HG03066 (cell line): ENCODE results near the gene SYCP3.
"Not testable (repeated sequence)": the region's sequence is repeated elsewhere in the genome, so short reads cannot be mapped to it uniquely, and the experiment has no call there.

ENCODE experiments used
- ATAC-seq: cut with Tn5 transposase; IDR thresholded peaks from one replicate; pipeline ENCODE4 v1.9.1; 2021; ENCODE audit warnings: low read depth; ENCODE audit not compliant: unreplicated experiment

The SYCP3 gene

DNA sequence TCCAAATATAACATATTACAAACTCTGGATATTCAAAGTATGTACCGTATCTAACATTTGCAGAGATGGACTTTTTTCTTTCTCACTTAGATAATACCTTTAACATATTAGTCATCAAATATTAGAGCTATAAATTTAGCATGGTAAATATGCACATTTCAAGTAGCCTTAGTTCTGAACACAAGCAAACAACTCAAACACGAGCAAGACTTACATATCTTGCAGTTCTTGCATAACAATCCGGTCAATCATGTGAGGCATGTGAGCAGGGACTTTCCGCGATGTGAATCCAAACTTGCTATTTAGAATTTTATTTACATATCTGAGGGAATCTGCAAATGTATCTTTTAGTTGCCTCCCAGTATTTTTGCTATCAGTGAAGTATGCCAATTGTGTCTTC, 22.1 kb upstream of the SYCP3 start:
- no peak for ATAC-seq

DNA sequence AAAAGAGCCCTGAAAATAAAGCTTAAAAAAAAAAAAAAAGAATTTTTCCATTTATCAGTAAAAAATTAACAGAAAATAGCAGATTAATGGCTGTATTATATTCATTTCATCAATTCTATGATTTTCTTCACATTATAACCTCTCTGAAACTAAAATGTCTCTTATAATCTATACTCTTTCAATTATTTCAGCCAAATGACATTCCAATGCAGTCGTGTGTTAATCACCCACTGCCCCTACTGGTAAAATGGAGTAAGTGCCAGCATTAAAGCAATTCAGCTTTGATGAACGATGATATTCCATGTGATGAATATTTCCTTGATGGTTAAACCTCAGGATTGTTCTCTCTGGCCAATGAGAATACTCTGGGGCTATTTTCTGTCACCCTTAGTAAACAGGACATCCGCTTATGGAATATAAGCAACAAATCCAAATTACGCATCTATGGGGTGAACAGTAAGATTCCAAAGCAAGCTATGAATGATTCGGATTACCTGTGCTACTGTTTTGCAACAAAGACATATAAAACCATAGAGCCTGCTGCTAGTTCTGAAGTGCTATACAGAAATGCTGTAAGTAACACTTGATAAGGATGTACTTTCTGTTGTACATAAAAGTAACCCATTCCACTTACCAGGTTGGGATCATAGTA, 20.3 kb upstream of the SYCP3 start:
- ATAC-seq, result no peak

DNA sequence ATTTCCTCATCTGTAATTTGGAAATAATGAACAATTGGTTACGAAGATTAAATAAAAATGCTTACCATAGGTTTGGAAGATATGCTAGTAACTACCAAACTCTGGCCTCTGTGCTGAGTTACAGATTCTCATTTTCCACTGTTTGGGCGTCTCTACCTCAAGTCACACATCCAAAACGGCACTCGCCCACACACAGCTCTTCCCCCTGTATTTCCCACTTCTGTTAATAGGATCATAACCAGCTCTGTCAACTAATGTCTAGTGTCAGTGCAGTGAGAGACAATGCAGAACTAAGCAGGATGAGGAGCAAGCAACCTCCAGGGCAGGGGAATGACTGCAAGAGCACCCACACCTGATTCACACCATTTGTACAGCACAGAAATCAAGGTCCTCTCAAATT, 10.9 kb upstream of the SYCP3 start:
- no peak for ATAC-seq

DNA sequence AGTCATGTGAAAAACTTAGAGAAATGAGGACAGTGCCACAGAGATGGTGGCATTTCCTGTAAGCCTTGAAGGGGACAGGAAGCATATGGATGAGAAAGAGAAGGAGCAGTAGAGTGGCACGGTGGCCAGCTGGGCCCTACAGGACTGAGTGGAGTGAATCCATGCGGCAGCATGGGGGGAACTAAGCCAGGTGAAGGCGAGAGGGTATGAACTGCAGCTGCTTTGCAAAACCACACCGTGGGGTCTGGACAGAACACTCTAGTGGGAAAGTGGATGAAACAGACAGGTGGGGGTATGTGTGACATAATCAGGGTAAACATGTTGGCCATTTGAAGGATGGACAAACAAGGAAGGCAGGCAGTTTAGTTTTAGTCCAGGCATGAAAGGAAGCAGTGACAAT, 10.4 kb upstream of the SYCP3 start:
- no peak for ATAC-seq

DNA sequence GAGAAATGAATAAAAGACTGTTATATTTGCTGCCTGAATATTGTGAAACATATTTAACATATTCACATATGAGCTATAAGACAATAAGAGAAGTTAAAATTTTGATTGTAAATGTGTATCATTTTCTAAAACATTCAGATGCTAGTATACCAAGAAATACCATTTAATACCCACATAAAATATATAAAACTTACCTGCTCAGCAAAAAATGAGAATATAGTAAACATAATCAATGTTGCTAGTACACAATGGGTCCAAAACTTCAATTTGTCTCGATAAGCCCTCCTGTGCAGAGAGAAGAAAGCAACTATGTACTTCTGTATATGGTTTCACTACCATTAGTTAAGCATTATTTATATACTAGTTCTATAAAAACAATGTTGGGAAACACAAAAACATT, 9.6 kb upstream of the SYCP3 start:
- no peak for ATAC-seq

DNA sequence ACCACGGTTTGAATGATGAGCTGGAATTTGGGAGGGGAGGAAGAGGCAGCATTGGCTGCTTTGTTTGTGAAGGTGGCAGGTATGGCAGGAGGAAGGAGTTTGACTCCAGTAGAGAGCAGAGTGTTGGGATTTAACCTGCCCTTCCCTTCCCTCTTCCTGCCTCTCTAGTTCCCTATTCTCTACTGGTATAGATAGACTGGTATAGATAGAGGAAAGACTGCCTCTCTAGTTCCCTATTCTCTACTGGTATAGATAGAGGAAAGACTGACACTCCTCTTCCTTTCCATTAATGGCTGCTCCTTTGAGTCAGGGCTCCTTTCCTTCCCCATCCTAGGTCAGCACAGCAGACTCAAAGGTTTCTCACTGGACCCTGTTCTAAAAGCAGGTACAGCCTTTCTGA, 8.4 kb upstream of the SYCP3 start:
- ATAC-seq, result no peak

DNA sequence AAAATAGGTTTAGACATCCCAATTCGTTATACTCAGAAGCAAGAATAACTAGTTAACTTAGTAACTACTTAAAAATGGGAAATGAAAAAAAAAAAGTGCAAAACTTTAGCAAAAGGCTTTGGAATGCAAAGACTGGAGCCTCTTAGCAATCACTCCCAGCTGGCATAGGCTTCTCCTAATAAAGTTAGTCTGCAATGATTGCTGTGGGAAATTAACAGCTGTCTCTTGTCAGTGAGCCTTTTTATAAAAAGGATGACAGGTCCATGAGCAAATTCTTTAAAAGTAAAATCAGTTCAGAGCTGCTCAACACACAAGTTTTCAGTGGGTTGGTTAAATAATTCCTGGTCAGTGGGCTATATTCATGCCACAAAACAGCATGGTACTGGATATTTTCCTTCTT, 7.4 kb upstream of the SYCP3 start:
- no peak for ATAC-seq

DNA sequence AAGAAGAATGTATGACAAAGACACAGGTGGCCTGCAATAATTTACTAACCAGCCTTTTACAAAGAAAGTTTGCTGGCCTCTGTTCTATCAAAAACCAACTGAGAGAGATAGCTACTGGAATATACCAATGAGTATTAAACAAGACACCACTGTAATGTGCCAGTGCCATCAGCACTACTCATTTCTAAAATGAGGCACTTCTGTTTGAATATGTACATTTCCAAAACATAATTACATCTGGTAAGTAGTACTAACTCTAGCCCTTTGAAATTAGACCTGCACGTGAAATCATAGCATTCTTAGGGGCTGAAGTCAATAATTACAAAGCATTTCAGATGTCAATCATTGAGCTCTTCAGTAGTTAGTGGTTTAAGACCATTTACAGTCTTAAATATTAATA, 6.9 kb upstream of the SYCP3 start:
- ATAC-seq, result no peak

DNA sequence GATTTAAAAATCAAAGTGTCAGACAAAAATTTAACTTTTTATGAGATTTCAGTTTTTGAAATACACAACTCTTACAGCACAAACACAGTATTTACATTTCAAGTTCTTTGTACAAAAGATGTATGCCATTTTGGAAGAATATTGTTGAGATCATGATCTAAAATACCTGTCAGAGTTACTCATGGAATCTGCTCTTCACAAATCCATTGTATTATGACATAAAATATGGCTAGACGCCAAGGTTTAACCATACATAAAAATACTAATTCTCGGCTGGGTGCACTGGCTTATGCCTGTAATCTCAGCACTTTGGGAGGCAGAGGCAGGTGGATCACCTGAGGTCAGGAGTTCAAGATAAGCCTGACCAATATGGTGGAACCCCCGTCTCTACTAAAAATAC, 6.2 kb upstream of the SYCP3 start:
- no peak for ATAC-seq

DNA sequence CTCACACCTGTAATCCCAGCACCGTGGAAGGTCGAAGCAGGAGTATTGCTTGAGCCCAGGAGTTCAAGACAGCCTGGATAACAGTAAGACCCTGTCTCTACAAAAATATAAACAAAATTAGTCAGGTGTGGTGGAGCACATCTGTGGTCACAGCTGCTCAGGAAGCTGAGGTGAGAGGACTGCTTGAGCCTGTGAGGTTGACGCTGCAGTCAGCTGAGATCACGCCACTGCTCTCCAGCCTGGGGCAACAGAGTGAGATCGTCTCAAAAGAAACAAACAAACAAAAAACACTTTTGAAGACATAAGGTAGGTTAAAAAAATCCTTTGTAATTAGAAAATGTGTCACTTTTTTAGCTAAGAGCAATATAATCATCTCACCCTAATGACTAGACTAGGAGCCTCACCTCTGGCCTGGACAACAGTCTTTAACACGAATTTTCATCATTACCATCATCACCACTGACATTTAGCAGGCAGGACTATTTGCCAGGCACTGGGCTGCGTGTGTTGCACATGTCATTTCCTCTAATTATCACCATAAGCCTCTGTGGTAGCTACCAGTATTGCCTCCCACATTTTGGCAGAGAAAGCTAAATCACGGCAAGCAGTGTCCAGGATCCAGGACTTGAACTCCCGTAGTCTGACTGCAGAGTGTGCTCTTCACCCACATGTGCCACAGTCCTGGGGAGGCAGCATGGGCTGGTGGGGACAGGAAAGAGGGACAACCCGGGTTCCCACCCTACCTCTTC, 4.6 kb upstream of the SYCP3 start:
- peak; percentile 97 for ATAC-seq

DNA sequence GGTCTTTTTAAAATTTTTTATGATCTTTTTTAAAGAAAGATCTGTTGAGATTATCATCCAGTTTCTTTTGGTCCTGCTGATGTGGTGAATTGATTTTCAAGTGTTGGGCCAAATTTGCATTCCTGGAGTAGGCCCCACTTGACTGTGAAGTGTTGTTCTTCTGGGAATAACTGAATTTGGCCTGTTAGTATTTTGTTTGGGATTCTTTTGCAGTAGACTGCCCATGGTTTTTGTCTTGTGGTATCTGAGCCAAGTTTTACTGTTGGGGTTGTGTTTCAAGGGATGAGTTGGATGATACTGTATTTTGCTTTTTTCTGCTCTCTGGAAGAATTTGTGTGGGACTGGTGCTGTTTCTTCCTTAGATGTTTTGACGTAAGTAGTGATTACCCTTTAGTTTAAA, 4.0 kb upstream of the SYCP3 start:
- ATAC-seq, result no peak

DNA sequence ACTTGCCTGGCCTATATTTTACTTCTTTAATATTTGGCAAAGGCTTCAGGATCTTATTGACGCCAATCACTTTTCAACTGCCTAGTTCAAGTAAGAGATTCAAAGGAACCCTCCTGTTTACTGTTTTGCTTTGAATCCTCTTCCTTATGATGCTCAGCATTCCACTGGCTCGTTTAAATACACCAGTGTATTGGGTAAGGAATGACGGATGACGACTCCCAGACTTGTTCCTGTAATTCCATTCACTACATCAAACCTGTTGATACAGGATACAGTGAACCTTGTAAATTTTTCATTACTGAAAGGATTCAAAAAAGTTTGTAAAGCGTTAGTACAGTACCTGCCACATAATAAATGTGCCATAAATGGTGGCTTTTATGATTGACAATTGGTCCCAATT, 1.7 kb upstream of the SYCP3 start:
- ATAC-seq, result no peak

DNA sequence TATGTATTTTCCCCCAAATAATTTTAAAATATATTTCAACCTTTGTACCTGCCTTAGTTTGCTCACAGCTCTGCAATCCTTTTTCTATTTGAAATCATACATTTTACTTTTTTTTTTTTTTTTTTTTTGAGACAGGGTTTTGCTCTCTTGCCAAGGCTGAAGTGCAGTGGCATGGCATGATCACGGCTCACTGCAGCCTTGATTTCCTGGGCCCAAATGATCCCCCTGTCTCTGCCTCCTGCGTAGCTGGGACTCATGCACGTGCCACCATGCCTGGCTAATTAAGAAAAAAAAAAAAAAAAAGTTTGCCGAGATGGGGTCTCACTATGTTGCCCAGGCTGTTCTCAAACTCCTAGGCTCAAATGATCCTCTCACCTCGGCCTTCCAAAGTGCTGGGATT, 1.3 kb upstream of the SYCP3 start:
- no peak for ATAC-seq

DNA sequence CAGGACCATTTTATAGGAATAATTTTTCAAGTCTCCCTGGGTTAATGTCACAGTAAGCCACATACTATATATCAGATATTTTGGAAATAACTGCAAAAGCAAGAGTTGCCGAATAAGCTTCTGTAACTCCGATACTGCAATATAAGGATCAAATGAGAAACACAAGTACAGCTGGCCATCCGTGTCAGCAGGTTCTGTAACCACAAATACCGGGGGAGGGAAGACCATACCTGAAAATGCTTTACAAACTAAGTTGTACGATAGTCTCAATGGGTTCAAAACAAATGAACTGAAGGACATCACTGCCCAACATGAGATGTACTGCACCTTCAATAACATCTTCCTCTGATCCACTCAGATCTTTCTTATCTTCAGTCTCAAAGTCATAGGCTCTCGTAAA, 1.8 kb downstream of the SYCP3 start:
- no peak for ATAC-seq

DNA sequence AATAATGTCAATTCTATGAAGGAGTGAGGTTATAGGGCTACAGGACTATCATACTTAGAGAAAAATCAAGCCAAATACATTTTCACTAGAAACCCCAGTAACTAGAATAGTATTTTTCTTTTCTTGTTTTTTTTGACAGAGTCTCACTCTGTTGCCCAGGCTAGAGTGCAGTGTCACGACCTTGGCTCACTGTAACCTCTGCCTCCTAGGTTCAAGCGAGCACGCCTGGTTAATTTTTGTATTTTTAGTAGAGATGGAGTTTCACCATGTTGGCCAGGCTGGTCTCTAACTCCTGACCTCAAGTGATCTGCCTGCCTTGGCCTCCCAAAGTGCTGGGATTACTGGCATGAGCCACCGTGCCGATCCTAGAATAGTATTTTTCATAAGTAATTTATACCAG, 4.8 kb downstream of the SYCP3 start:
- not testable (repeated sequence) for ATAC-seq

DNA sequence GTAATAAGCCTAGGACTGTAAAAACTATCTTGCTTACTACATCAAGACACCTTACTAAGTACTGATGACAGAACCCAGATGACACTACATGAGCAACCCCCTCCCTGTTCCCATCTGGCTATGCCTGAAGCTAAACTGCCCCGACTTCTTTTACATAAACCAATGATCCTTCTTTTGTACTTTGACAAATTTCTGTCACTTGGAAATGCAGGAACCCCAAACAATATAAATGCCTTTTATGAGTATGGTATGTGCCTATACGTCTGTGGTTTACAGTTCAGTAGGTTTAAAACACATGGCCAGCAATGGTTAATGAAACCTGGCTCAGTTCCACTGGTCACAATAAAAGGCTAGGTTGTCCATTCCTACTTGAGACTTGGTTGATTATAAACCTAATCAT, 6.1 kb downstream of the SYCP3 start:
- ATAC-seq, result no peak

DNA sequence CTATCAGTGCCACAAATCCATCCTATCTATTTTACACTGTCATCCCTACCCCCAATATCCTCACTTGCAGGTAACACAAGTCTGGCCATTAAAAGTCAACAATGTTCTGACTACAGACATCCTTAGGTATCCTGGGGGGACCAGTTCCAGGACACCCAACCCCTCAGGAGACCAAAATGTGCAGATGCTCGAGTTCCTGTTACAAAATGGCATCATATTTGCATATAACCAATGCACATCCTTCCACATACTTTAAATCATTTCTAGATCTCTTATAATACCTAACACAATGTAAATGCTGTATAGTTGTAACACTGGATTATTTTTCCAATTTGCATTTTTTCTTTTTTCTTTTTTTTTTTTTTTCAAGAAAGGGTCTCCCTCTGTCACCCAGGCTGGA, 6.9 kb downstream of the SYCP3 start:
- no peak for ATAC-seq

DNA sequence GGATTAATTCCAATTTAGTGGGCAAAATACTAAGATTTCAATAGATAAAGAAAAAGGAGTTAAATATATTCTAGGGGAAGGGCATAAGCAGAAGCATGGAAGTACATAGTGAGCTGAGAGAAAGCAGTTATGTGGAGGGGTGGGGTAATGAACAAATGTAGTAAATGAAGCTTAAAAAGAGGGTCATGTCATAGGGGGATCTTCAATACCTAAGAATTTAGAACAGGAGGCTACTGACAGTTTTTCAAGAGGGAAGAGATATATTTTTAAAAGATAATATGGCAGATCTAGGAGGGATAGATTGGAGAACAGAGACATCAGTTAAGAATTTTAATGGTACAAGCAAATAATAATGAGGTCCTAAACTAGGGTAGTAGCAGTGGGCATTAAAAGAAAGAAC, 9.4 kb downstream of the SYCP3 start:
- no peak for ATAC-seq

DNA sequence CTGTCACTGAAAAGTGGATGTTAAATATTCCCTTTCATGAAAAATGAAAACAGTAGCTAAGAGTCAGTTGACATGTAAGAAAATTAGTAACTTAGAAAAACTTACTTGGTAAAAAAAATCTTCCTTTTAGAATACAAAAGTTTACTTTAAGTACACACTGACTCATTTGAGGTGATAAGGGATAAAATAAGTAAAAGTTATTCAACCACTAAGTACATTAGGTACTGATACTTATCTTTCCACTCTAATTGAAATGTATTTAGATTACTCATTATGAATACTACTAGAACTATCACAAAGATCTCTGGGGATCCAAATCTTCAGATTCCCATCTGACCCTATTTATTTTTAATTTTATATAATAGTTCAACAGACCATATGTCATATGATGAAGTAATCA, 12.2 kb downstream of the SYCP3 start:
- no peak for ATAC-seq

DNA sequence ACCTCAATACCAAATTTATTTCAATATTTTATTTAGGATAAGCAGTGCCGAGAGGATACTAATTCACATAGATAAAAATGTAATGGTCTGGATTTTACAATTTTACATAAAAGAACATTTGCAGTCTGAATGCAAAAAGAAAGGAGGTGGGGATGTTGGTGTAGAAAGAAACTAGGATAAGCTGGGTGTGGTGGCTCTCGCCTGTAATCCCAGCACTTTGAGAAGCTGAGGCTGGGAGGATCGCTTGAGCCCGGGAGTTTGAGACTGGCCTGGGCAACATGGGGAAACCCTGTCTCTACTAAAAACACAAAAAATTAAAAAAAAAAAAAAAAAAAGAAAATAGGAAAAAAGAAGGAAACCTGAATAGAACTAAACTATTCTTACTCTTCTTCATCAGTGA, 16.9 kb downstream of the SYCP3 start:
- ATAC-seq, result no peak

DNA sequence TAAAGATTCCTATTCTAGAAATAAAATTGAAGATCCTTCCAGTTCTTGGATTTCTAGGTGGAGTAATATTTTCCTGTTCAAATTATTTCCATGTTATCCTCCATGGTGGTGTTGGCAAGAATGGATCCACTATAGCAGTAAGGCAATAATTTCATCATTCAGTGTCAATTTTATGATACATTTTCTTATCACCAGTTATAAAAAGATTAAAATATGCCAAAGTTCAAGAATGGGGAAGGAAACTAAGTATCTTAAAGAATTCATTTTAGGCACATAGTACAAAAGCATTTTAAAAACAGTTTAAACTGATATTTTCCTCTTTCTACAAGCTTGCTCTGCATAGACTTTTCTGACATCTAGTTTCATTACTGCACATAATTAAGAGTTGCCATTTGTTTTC, 19.1 kb downstream of the SYCP3 start:
- no peak for ATAC-seq

DNA sequence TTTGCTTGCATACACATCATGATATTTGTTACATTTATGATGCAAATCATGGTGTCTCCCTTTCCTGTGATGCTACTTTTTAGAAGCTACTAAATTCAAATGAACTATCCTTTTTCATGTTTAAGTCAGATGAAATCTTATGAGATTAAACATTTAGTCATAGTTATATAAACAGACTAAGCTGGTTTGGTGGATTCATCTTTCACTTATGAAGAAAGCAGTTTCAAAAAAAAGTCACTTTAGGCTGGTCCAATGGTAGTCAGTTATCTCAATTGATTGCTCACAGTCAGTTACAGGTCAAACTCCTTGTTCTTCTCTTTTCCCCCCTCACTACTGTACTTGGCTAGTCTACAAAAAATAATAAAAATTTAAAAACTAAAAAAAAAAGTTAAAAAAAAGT, 19.7 kb downstream of the SYCP3 start:
- ATAC-seq, result no peak
